Activated T-cell treated with anti-CD3 and anti-CD28 coated beads for 48 hours (primary cell): ENCODE results near the gene PAM.

Experiments used
- DNase-seq: peaks from one replicate; pipeline ENCODE4 v3.0.0-alpha.2; 2020; ENCODE audit warnings: low read depth

The PAM gene

DNA sequence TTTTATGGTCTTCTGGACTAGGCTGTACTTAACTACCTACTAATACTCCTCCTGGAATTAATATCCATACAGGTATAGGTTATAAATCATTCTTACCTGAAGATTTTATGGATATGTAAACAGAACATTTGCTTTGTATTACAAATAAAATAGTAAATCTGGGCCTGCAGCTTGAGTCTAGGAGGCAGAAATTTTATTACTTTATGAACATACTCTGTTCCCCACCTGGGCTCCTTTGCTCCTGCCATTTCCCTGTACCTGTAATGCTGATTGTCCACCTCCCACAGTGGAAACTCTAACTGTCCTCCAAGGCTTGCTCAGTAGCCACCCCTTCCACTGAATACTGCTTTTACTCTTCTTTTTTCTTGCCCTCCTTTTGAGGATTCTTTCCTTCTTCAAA, 108.0 kb downstream of the PAM start:
- no peak for DNase-seq

DNA sequence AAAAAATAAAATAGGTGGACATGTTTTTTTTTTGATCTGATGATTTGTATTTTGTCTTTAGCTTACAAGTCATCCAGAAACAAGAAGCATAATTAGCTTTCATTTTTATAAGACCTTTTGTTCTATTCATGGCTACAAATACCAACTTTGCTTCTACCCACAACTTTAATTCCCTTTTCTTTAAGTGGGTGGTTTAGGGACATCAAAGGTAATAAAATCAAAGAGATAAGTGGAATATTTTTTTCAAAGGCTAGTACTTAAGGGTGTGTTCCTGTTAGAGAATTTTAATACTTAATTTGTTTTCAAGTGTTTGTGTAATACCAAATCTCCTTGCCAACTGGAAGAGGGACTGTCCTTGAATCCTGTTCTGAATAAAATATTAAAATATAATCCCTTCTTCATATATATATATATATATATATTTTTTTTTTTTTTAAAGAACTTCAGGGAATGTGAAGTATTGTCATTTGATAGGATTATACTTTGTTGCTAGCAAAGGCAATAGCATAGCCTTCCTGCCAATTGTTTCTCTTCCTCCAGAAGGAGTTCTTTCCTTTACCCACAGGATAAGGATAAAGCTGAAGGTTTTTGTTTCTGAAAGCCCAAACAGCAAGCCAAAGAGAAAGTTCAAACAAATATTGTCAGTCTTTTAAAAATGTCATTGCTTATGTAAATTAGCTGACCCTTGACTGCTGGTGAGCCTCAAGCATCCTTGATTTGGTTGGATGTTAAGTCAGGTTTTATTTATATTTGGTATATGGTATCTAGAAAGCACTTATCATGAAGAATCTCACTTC, 108.9 kb downstream of the PAM start:
- no peak for DNase-seq

DNA sequence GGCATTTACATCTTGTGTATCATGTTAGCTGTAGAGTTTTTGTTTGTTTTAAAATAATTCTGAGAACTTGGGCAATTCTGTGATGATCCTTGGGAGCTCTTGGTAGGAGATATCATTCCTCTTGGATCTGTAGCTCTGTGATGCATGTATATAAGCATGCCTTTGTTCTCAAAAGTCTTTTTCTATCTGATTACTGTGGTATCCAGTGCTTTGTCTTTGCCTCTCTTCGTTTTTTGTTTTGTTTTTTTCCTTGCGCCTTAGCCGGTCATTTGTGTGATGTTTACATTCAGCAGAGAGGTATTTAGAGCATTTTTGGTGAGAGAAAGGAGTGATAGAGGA, 110.0 kb downstream of the PAM start:
- no peak for DNase-seq

DNA sequence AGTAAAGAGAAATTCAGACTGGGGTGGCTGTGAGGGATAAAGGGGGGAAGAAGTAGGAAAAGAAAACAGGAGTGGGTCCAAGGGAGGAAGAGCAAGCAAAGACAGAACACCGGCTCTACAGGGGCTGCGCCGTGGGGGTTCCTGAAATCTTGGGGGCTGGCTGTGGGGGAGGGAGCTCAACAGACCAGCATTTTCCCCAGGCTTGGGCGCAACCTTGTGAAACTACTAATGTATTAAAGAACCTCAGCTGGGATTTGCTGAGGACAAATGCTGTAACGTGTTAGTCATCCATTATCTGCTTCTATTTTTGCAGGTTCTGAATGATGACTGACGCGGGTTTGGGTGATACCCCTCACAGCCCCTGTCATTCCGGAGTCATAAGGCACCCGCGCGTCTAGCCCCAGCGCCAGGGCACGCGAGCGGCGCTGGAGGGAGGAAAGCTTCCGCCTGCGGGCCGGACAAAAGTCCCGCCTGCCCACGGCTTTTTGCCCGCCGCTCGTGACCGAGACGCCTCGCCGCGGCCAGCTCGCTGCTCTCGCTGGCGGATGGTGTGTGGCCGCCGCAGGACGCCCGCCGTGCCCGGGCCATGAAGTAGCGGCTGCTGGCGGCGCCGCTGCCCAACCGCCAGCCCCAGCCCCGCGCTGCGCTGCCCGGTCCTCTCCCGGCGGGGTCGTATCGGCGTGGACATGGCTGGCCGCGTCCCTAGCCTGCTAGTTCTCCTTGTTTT, 110.6 kb downstream of the PAM start:
- DNase-seq = peak; percentile 55

DNA sequence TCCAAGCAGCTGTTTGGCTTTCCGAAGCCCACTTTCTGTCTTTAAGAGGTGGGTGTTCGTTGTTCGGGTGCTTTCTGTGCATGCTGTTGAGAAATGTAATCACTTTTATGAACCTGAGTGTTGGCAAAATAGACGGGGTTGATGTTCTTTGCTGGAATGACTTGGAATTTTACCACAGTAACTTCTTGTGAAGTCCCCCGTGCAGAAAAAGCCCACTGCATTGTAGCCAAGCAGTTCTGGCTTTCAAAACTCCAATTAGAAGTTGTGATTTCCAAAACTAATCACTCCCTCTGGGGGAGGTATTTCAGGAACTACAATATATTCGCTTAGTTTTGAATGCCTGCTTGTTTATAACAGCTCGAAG, 111.1 kb downstream of the PAM start:
- no peak for DNase-seq

DNA sequence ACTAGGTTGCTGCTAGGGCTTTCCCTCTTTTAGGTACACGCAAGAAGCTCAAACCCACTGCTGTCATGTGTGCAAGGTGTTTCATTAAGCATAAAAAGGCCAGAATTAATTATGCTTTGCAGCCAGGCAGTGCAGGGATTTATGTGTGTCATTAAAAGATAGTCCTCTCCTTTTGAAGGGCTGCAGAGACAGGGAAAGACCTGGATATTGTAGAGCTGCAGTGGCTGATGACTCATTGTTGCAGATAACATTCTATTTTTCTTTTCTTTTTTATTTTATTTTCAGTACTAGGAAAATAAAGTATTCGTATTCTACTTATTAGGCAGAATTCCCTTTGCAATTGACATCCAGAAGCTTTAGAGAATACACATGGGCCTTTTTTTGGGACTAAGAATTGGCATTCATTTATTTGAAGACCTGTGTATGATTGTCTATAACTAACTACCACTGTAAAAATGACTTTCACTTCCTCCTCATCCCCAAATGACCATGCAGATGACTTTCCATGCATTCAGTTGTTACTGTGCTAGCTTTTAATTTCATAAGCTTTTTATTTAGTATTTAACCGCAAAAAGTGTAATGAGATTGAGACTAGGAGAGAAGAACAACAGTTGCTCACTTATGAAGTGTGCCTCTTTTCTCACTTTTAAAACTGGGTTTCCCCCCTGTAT, 113.0 kb downstream of the PAM start:
- no peak for DNase-seq

DNA sequence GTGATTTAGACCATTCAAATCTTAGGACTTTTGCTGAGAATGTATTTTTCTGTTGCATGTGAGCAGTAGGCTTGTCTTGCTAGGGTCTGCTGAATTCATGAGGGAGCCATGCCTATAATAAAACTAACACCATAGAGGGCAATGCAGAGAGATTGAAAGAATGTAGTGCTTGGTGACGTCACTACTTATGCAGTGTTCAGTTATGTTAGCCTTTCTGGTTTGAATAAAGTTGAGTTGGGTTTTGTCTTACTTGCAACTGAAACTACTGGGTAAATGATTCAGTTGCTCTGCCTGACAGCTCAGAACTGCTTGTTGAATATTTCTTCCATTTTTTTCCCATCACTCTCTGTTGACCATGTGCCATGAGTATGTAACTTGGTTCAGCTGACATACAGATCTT, 114.1 kb downstream of the PAM start:
- no peak for DNase-seq

DNA sequence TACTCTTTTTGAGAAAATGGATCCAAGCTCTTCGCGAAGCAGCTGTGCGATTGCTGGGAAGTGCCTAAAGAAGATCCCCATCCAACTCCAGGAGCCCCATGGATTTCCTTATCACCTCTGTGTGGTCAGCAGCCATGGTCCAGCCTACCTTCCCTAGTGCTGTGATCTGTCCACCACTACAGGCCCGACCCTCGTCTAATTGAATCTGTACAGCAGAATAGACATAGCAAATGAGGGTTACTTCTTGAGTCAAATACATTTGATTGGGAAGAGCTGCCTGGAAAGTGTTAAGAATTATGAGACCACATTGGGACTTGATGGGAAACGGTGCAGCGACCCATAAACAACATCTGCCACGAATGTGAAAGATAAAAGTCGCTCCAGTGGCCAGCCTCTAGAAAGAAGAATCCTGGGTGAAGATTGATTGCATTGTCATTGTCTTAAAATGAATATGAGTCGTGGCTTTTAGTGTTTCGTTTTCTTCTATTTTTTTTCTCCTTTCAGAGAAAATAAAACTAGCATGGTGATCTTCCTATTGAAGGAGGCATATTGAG, 118.4 kb downstream of the PAM start:
- no peak for DNase-seq

DNA sequence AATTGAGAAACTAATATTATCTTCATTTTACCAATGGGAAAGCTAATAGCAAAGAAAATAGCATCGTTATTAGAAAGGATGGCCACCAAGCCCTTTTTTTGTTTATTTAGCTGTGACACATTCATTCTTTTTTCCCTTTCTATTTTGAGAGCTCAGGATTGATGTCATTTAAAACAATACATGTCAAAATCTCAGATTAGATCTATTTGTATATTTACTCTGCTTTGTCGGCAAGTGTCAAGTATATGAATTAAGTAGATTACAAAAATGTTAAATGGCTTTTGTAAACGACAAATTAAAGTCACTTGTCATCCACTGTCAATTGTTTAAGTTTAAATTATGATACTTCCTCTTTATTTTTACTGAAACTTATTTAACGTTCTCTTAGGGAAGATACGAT, 118.9 kb downstream of the PAM start:
- DNase-seq = no peak

DNA sequence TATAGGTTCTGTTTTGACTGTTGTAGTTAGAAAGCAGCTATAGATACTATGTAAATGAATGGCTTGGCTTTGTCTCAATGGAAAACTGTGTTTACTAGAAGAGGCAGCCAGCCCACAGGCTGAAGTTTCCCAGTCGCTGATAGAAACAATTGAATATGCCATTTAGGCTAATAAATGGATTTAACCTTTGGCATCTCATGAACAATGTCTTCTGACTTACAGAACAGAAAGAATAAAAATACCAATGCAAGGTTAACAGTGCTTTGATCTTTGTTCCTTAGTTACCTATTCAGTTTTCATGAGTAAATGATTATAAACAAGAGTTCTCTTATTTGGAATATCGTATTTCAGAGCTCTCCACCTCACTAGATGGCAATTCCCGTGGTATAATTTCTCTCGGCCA, 120.6 kb downstream of the PAM start:
- no peak for DNase-seq

DNA sequence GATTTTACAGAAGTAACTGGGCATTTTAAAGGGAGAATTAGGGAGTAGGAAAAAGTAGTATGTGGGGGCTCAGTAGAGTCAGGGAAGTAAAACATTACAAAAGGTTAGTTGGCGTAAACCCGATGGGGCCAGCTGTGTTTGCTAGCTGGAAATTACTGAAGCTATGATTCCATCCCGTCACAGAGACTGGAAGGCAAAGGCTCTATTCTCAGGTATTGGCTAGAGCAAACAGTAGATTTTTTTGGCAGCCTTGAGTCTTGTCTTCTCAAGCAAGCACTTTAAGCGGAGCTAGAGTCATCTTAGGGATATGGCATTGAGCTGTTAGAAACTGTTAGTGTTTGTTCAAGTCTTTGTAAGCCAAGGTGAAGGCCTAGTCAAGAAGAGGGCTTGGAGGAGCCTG, 121.5 kb downstream of the PAM start:
- no peak for DNase-seq

DNA sequence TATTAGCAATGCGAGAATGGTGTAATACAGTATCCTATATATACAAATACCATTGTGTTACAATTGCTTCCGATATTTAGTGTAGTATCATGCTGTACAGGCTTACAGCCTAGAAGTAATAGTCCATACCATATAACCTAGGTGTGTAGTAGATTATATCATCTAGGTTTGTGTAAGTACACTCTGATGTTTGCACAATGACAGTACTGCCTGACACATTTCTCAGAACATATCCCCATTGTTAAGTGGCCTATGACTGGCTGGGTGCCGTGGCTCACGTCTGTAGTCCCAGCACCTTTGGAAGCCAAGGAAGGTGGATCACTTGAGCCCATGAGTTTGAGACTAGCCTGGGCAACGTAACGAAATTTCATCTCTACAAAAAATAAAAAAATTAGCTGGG, 124.6 kb downstream of the PAM start:
- DNase-seq = no peak

DNA sequence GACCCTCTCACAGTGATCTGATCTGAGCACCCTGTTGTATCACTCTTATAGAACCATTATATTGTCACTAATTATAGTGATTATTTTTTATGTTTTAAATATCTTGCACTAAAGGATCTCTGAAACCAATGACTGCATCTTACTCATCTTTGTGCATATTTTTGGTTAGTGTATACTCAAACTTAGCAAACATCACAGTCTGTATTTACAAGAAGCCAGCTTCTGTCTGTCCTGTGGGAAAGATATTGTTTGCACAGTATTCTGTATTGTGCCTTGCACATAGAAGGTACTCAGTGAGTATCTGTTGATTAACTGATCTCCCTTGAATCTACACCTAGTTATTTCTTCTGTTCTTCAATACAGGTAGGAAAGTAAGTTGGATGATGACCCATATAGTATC, 131.5 kb downstream of the PAM start:
- no peak for DNase-seq

DNA sequence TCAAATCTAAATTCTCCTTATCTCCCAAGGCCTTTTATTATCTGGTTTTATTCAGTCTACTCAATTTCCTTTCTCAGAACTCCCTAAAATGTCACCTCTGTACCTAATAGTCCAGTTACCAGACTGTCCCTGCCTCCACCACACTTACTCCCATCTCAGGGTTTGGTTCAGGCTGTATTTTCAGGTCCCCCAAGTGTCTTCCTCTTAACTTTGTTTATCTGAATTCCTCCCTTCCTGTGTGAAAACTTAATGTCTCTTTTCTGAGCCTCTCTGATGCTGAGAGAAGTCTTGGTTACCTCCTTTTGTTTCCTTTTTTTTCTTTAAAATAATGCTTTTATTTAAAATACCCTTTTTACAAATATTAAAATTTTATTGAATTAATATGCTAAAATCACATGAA, 133.4 kb downstream of the PAM start:
- no peak for DNase-seq

DNA sequence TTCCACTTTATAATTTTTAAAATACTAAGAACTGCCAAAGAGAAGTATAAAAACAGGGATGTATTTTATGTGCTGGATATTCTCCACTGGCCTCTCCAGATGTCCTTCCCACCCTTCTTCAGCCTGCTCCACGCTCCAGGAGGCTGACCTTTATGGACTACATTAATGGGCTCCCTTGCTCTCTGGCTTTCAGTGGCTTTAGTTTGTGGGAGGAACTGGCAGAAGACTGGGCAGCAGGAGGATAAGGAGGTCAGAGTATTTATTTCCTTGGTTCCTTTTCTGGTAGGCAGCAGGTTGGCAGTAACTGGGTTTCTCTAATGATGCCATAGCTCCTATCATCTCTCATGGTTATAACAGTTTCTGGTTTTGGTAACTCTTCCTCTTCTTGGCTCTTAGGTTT, 133.9 kb downstream of the PAM start:
- no peak for DNase-seq

DNA sequence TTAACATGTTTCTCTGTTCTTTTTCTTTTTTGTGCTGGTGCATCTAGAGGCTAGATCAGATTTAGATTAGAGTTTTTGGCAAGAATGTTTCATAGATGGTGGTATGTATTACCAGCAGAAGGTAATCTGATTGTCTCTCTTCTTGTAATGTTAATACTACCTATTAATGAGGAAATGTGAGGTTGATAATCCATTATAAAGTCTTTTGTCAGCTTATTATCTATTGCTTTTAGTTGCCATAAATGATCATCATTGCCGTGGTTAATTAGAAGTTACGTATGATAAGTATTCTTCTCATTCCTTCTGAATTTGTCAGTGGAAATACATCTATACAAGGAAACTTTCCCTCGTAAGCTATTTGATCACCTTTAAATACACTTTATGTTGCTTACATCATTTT, 135.0 kb downstream of the PAM start:
- DNase-seq = no peak

DNA sequence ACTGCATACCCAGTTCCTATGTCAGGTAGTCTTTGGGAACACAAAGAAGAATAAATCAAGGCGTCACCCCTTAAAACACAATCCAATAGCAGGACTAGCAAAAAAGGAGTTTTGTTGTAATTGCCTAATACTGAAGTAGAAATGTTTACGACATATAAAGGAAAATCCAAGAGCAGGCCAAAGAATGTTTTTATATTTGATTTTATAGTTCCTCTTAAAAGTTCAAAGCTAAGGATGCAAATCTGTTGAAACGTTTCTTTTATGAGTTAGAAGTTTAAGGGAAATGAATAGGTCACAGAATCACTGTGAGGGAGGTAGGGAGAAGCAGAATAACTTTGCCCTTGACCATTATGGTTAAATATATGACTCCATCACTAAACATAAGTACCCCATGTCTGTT, 136.1 kb downstream of the PAM start:
- DNase-seq = no peak

DNA sequence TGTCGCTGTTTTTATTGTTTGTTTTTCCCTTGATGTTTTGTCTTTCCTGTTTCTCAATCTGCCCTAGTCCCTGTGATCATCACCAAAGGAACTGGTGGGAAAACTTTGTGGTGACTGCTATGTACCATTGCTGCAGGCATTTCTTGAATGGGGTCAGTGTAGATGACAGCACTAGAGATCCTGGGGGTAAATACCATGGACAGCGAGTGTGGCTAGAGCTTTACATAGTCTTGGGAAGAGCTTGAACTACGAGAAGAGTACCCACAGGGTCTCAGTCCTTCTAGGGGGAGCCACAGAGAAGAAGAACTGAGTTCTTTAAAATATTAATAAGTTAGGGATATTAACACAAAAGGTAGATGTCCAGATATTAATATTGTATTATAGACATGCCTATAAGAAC, 138.8 kb downstream of the PAM start:
- DNase-seq = no peak

DNA sequence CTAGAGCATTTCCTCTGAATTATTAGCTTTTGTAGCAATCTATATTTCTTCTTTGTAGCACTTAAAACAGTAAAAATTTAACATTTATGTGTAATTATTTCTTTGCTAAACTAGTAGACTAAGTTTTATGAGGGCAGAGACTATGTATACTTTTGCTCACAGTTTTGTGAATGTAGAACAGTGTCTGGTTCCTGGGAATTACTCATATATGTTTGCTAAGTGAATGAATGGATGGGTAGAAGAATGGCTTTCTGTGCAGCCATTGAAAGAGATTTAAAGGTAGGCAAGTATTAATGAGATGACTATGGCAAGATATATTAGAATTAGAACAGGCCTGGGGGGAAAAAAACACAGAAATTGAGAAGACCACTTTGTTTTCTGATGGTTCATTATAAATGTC, 140.1 kb downstream of the PAM start:
- DNase-seq = no peak

DNA sequence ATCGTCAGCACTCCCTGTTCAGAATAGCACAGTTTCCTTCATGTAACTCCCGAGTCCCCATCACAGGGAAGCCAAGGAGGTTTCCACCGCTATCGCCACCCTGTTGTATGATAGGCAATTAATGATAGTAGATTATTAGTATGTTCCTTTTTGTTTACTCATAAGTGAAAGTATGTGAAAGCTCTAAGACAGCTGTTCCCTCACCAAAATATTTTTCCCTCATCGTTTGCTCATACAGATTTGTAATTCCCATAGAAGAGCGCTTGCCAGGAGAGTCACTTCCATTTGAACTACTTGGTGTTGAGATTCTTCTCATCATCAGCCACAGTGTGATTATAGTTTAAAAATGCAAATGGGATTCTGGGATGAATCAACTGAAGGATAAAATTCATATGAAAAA, 140.9 kb downstream of the PAM start:
- no peak for DNase-seq

DNA sequence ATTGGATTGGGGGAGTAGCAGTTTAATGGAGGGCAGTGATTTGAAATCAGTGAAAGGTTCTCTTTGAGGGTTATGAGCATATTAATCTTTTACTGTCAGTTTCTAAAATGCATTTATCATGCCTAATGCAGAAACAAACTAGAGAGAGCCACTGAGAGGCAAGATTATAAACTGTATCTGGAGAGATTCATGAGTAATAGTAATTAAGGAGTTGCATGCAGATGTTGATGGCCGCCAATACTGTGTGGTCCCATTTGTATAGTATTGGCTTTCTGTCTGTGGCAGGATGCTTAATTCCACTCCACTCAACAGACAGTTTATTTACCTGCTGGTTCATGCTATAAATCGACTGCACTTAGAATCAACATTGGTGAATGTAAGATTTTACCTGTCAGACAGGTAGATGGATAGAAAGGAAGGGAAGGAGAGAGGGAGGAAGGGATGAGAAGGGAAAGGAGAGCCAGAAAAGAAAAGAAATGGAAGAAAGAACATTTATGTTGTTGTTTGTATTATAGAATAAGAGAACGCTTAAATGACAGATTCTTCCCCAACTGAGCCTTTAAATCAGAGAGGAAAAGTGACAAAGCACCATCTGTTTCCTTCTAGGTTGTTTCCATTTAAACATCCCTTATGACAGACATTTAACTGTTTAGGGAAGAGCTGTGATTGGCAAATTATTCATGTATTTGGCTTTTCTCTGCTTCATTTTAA, 146.5 kb downstream of the PAM start:
- no peak for DNase-seq

DNA sequence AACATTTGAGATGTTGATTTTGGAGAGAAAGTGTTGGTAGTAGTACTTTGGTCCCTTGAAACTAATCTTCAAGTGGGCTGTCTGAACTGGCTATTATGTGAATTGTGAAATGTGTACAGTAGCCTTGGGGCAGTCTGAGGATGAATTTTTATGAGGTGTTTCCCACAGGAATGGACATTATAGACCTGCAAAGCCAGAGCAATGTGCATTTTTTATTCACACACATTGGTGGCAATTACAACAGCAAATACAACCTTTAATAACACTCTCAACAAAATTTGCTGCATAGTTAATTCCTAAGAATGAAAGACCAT, 147.0 kb downstream of the PAM start:
- no peak for DNase-seq

DNA sequence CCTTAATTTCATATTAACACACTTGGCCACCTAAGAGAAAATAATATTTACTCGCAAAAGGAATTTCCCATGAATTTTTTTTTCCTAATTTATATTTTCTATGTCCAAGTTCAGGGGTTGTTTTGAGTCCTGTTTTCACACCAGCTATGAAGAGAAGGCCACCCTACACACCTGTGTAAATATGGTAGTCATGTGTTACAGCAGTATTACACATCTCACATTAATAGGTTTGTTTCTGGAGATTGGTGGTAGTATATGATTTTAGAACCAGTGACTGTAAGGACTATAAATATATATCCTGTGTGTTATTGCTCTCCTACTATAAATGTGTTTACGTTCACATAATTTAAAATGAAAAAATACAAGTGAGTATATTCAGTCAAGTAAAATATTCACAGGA, 147.5 kb downstream of the PAM start:
- DNase-seq = no peak
